HFFc6 (cell line): ENCODE results near the gene KCTD7. TPM values are rescaled to one million over a fixed set of nuclear protein-coding genes. Genes with fewer than 3 reads are reported as not detected.
A peak's percentile ranks its signal among the peaks of the same experiment; 100 is the strongest.
"Not testable (repeated sequence)": the region's sequence is repeated elsewhere in the genome, so short reads cannot be mapped to it uniquely, and the experiment has no call there.

Experiments
- DNase-seq: peaks from one replicate; pipeline ENCODE4 v3.0.0-alpha.2; 2018
- H3K27ac Mint-ChIP-seq: 2 replicates; pipeline ENCODE4 v1.8.0; 2020; ENCODE audit warnings: mild to moderate bottlenecking, mixed read lengths
- H3K27me3 Mint-ChIP-seq: 2 replicates; pipeline ENCODE4 v1.8.0; 2021; ENCODE audit warnings: mild to moderate bottlenecking, moderate library complexity, mixed read lengths; ENCODE audit not compliant: insufficient read depth
- H3K36me3 Mint-ChIP-seq: 2 replicates; pipeline ENCODE4 v1.8.0; 2021; ENCODE audit warnings: low read depth, mixed read lengths
- H3K4me1 Mint-ChIP-seq: 2 replicates; pipeline ENCODE4 v1.8.0; 2020; ENCODE audit warnings: low read depth, mixed read lengths
- H3K4me3 Mint-ChIP-seq: 2 replicates; pipeline ENCODE4 v1.8.0; 2020; ENCODE audit warnings: mild to moderate bottlenecking, moderate library complexity, mixed read lengths
- H3K9me3 Mint-ChIP-seq: 2 replicates; pipeline ENCODE4 v1.8.0; 2020; ENCODE audit warnings: mild to moderate bottlenecking, mixed read lengths
- total RNA-seq, 6 experiments: library from RNA; stranded (reverse); fragmentation: NEBNext Ultra II Directional; extraction: Animal tissue kit (Norgen Biotek cat#: 25700); gene quantifications; 2 replicates in 1 of 6; 3 replicates in 5 of 6; pipeline ENCODE4 v1.2.3, GENCODE V29; 2021
- TF ChIP-seq, protein P1 (sequence below): fragments of 200-600 bp; sonication (generic); IDR thresholded peaks from 2 replicates; pipeline ENCODE4 v1.5.0; 2021; ENCODE audit warnings: antibody characterized with exemption, mild to moderate bottlenecking

KCTD7 gene
- total RNA-seq, 6 experiments from 2014 or later: 8.2 to 11.8 (median 10.1) TPM

DNA sequence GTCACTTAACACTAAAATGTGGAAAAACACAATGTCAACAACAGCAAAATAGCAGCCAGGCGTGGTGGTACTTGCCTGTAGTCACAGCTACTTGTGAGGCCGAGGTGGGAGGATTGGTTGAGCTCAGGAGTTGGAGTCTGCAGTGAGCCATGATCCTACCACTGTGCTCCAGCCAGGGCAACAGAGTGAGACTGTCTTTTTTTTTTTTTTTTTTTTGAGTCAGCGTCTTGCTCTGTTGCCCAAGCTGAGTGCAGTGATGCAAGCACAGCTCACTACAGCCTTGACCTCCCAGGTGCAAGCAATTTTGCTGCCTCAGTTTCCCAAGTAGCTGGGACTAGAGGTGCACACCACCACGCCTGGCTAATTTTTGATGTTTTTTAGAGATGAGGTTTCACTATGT, 6.1 kb downstream of the KCTD7 start:
- H3K36me3 Mint-ChIP-seq: peaks cover 12% of the 10 kb centered on the region; the same call in 1 of the 2 replicates
- no peak overlapping the region; the same call in 1 of the 2 replicates for H3K27ac Mint-ChIP-seq
- no peaks in the 10 kb centered on the region; the same call in 1 of the 2 replicates for H3K9me3 Mint-ChIP-seq
- TF ChIP-seq, protein P1, sequence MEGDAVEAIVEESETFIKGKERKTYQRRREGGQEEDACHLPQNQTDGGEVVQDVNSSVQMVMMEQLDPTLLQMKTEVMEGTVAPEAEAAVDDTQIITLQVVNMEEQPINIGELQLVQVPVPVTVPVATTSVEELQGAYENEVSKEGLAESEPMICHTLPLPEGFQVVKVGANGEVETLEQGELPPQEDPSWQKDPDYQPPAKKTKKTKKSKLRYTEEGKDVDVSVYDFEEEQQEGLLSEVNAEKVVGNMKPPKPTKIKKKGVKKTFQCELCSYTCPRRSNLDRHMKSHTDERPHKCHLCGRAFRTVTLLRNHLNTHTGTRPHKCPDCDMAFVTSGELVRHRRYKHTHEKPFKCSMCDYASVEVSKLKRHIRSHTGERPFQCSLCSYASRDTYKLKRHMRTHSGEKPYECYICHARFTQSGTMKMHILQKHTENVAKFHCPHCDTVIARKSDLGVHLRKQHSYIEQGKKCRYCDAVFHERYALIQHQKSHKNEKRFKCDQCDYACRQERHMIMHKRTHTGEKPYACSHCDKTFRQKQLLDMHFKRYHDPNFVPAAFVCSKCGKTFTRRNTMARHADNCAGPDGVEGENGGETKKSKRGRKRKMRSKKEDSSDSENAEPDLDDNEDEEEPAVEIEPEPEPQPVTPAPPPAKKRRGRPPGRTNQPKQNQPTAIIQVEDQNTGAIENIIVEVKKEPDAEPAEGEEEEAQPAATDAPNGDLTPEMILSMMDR: no peak
- no peak for DNase-seq
- peaks cover 2% of the 10 kb centered on the region; the same call in 1 of the 2 replicates for H3K27me3 Mint-ChIP-seq
- H3K4me1 Mint-ChIP-seq: peaks cover 21% of the 10 kb centered on the region
- no peak overlapping the region for H3K4me3 Mint-ChIP-seq

DNA sequence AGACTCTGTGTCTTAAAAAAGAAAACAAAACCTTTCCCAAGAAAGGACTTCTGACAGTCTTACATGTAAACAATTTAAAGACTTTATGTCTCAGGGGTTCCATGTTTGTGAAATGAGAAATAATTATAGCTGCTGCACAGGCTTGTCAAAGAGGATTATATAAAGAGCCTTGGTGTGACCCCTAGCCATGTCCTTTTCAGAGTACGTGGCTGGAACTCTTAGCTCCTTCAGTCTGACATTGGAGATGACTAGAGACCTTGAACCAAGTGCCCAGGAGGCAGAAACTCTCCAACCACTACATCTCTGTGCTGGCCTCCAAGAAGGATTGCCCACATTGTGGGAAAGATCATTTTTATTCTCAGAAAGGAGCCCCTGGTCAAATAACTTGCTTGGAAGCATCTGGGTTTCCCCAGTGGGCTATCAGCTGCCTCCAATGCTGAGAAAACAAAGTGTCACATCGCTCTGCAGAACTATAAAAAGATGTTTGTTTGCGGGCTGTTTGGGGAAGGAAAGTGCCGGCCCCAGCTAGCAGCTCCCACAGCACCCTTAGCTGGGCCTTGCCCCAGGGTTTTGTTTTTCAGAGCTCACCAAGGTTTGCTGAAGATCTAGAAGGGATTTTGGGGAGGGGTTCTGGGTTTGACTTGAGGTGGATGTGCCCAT, 6.8 kb downstream of the KCTD7 start:
- not testable (repeated sequence) for DNase-seq, H3K27me3 Mint-ChIP-seq, H3K9me3 Mint-ChIP-seq, H3K4me3 Mint-ChIP-seq
- Mint-ChIP-seq H3K27ac (peak overlapping the region; percentile 90), H3K4me1 (peaks cover 14% of the 10 kb centered on the region), H3K36me3 (peaks cover 12% of the 10 kb centered on the region; the same call in 1 of the 2 replicates)

DNA sequence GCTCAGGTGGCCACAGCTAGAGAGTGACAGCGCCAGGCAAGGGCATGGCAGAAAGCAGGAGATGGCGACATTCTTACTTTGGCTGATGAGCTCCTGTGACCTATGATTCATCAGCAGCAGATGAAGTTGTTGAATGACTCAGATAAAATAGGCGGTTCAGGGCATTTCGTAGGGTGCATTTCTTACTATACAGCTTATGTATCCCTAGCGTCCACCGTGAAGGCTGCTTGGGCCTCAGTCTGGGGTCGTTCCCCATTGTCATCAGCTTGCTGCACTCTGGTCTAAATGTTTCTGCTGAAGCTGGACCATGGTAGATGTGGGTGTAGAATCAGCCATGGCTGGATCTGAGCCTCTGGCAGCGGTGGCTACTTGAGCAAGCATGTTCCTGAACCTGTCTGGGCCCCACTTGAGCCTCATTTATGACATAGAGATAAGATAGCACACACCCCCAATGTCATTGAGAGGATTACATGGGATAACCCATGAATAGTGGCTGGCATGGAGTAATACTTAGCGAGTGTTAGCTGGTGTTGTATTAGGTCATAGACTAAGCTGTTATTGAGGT, 7.4 kb downstream of the KCTD7 start:
- Mint-ChIP-seq H3K4me1 (peaks cover 13% of the 10 kb centered on the region), H3K4me3 (peak overlapping the region; percentile 28; the same call in 1 of the 2 replicates), H3K27ac (peak overlapping the region; percentile 90), H3K36me3 (peaks cover 11% of the 10 kb centered on the region; the same call in 1 of the 2 replicates)
- H3K27me3 Mint-ChIP-seq, H3K9me3 Mint-ChIP-seq: not testable (repeated sequence)
- DNase-seq: peak; percentile 87

DNA sequence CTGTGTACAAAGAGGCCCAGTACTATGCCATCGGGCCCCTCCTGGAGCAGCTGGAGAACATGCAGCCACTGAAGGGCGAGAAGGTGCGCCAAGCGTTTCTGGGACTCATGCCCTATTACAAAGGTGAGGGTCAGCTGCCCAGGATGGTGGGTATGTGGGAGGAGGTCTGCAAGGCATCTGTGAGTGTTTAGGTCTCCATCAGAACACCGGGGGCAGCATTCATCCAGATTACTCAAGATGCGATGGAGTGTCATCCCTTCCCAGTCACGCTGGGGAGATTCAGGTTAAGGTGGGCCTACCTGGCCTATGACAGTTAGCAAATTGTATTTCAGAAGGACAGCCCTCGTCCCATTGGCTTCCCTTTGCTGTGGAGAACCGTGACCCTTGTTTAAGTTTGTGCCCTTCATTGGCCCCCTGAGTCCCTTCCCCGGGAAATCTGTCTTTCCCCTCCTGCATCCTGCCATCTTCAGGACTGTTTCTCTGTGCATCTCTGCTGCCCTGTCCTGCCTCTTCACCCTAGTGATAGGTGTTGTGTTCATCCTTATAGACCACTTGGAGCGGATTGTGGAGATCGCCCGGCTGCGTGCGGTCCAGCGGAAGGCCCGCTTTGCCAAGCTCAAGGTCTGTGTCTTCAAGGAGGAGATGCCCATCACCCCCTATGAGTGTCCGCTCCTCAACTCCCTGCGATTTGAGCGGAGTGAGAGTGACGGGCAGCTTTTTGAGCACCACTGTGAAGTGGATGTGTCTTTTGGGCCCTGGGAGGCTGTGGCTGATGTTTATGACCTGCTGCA, 9.8 kb downstream of the KCTD7 start:
- no peak for DNase-seq
- Mint-ChIP-seq H3K27me3 (peaks cover 2% of the 10 kb centered on the region; the same call in 1 of the 2 replicates), H3K4me1 (peaks cover 13% of the 10 kb centered on the region), H3K9me3 (no peaks in the 10 kb centered on the region), H3K36me3 (peaks cover 16% of the 10 kb centered on the region; the same call in 1 of the 2 replicates), H3K4me3 (no peak overlapping the region), H3K27ac (no peak overlapping the region)
- TF ChIP-seq, protein P1: no peak; the same call in 1 of the 2 replicates

DNA sequence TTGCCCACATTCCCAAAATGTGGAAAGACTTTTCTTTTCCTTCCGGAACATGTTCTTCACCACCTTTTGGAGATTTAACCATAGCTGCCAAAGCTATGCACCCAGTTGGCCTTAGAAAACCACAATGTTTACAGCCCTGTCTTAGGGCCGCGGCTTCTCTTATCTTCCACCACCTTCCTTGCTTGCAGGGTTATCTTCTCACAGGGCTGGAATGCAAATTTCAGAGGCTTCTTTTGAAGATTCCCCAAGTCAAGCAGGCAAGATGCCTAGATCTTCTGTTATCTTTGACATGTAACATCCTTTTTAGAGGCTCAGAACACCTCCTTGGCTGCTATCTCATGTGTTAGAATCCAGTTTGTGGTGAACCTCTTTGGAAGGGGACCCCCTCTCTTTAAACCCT, 11.1 kb downstream of the KCTD7 start:
- H3K4me3 Mint-ChIP-seq: no peak overlapping the region
- no peak for DNase-seq
- peaks cover 7% of the 10 kb centered on the region for H3K4me1 Mint-ChIP-seq
- no peaks in the 10 kb centered on the region for H3K9me3 Mint-ChIP-seq
- TF ChIP-seq, protein P1: no peak
- H3K27me3 Mint-ChIP-seq: peaks cover 2% of the 10 kb centered on the region; the same call in 1 of the 2 replicates
- H3K27ac Mint-ChIP-seq: no peak overlapping the region
- H3K36me3 Mint-ChIP-seq: peaks cover 21% of the 10 kb centered on the region

DNA sequence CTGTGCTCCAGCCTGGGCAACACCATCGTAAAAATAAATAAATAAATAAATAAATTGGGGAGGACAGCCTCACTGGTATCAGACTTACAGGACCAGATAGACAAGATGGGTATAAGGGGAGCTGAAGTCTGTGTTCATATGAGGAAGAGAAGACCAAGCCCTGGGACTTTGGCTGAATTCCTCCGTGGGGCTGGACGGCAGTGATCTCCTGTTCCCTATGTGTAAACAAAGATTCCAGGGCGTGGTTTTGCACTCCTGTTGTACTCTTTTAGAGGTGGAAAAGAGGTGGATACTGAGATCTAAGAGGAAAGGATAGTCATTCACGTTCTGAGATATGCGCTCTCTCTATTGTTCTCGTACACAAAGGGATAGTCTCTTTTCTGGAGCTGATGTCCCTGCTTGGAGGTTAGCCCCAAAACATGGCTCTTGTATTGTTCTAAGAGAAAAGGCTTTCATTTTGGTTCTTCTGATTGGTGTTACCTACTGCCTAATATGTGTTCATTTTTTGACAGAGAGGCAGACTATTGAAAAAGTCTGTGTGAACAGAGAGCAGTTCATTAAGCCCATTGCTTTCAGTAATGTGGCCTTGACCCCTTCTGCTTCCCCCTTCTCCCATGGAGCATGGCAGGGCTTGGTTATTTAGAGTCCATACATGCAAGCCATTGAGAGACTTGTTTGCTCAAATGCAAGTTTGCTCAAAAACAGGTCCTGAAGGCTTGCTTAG, 12.3 kb downstream of the KCTD7 start:
- peaks cover 26% of the 10 kb centered on the region for H3K36me3 Mint-ChIP-seq
- H3K4me1 Mint-ChIP-seq: peaks cover 4% of the 10 kb centered on the region
- no peak overlapping the region for H3K27ac Mint-ChIP-seq
- TF ChIP-seq, protein P1: no peak
- H3K27me3 Mint-ChIP-seq: peaks cover 2% of the 10 kb centered on the region; the same call in 1 of the 2 replicates
- no peak for DNase-seq
- H3K9me3 Mint-ChIP-seq: no peaks in the 10 kb centered on the region
- no peak overlapping the region for H3K4me3 Mint-ChIP-seq
